ENCODE results near the gene TMPRSS11D.
A peak's percentile ranks its signal among the peaks of the same experiment; 100 is the strongest.

Gene TMPRSS11D

DNA sequence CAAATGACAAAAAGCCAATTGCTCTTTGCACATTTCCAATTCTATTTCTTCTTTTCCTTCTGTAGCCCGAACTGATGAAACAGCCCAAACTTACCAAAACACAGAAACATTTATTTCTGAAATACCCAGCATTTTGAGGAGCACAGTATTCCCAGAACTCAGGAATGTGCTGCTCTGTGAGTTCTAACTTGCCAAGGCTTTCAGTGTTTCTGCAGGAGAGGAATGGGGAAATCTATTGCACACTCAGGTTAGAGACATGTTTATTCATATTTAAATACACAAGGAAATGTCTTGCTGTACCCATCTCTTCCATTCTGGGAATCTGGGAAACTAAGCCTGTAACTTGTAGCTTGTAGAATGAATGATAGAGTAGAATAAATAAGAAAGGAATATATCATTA lies 10.7 kb downstream of the TMPRSS11D start:
- TF ChIP-seq PAX5 (IDR thresholded peaks at IDR 0.05; ENCODE audit: insufficient read depth, low read length, severe bottlenecking) (no peak), POLR2AphosphoS5 (IDR thresholded peaks at IDR 0.05; ENCODE audit: low read depth, low read length) (no peak), POLR2A (IDR thresholded peaks at IDR 0.05; ENCODE audit: low read depth, low read length) (no peak), POU2F2 (IDR thresholded peaks at IDR 0.05; ENCODE audit: low read depth, low read length) (no peak), TAF1 (IDR thresholded peaks at IDR 0.05; ENCODE audit: low read depth, low read length) (no peak), SPI1 (IDR thresholded peaks at IDR 0.05; ENCODE audit: low read depth, low read length) (no peak)
- FAIRE-seq, result no peak
- no peak for DNase-seq (ENCODE audit: insufficient read length, low spot score)

GRCh38 chr4:67871867-67872266 lies 11.9 kb downstream of the TMPRSS11D start:
- FAIRE-seq (no peak), DNase-seq (ENCODE audit: insufficient read length, low spot score) (peak; percentile 7)
- TF ChIP-seq TAF1 (IDR thresholded peaks at IDR 0.05; ENCODE audit: low read depth, low read length), result no peak
- no peak for TF ChIP-seq POLR2A (IDR thresholded peaks at IDR 0.05; ENCODE audit: low read depth, low read length)
- TF ChIP-seq POLR2AphosphoS5 (IDR thresholded peaks at IDR 0.05; ENCODE audit: low read depth, low read length), result no peak
- no peak for TF ChIP-seq SPI1 (IDR thresholded peaks at IDR 0.05; ENCODE audit: low read depth, low read length)
- TF ChIP-seq POU2F2 (IDR thresholded peaks at IDR 0.05; ENCODE audit: low read depth, low read length), result no peak
- TF ChIP-seq PAX5 (IDR thresholded peaks at IDR 0.05; ENCODE audit: insufficient read depth, low read length, severe bottlenecking), result no peak

GRCh38 chr4:67869580-67870190 lies 14.1 kb downstream of the TMPRSS11D start:
- TF ChIP-seq TAF1 (IDR thresholded peaks at IDR 0.05; ENCODE audit: low read depth, low read length) (no peak), POLR2AphosphoS5 (IDR thresholded peaks at IDR 0.05; ENCODE audit: low read depth, low read length) (no peak), POLR2A (IDR thresholded peaks at IDR 0.05; ENCODE audit: low read depth, low read length) (no peak), PAX5 (IDR thresholded peaks at IDR 0.05; ENCODE audit: insufficient read depth, low read length, severe bottlenecking) (no peak), POU2F2 (IDR thresholded peaks at IDR 0.05; ENCODE audit: low read depth, low read length) (no peak), SPI1 (IDR thresholded peaks at IDR 0.05; ENCODE audit: low read depth, low read length) (no peak)
- FAIRE-seq, result no peak
- no peak for DNase-seq (ENCODE audit: insufficient read length, low spot score)

GRCh38 chr4:67861513-67861912 lies 22.3 kb downstream of the TMPRSS11D start:
- no peak for DNase-seq (ENCODE audit: insufficient read length, low spot score)
- TF ChIP-seq TAF1 (IDR thresholded peaks at IDR 0.05; ENCODE audit: low read depth, low read length) (no peak), POU2F2 (IDR thresholded peaks at IDR 0.05; ENCODE audit: low read depth, low read length) (no peak), POLR2AphosphoS5 (IDR thresholded peaks at IDR 0.05; ENCODE audit: low read depth, low read length) (no peak), POLR2A (IDR thresholded peaks at IDR 0.05; ENCODE audit: low read depth, low read length) (no peak)
- no peak for FAIRE-seq

DNA sequence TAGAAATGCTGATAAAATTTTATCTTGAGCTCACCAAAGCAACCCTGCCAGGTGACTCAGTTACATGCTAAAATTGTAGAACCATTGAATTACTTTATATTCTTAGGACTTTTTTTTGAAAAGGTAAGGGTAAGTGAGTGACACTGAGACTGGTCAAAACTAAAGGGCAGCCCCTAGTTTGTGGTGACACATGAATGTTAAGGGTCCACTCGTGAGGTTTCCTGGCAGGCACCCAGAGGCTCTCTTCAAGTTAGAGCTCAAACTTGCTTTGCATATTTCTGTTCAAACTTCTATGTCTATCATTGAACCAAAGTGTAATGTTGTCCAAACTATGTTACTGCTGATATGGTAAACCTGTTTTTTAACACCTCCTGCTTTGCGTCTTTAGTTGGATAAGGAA lies 30.5 kb downstream of the TMPRSS11D start:
- no peak for DNase-seq (ENCODE audit: insufficient read length, low spot score)
- FAIRE-seq, result no peak
- no peak for TF ChIP-seq POLR2A (IDR thresholded peaks at IDR 0.05; ENCODE audit: low read depth, low read length)
- no peak for TF ChIP-seq POLR2AphosphoS5 (IDR thresholded peaks at IDR 0.05; ENCODE audit: low read depth, low read length)
- no peak for TF ChIP-seq POU2F2 (IDR thresholded peaks at IDR 0.05; ENCODE audit: low read depth, low read length)
- no peak for TF ChIP-seq PAX5 (IDR thresholded peaks at IDR 0.05; ENCODE audit: insufficient read depth, low read length, severe bottlenecking)
- no peak for TF ChIP-seq TAF1 (IDR thresholded peaks at IDR 0.05; ENCODE audit: low read depth, low read length)
- TF ChIP-seq SPI1 (IDR thresholded peaks at IDR 0.05; ENCODE audit: low read depth, low read length), result no peak

GRCh38 chr4:67820903-67821302 lies 62.9 kb downstream of the TMPRSS11D start:
- FAIRE-seq (no peak), DNase-seq (ENCODE audit: insufficient read length, low spot score) (no peak)

DNA sequence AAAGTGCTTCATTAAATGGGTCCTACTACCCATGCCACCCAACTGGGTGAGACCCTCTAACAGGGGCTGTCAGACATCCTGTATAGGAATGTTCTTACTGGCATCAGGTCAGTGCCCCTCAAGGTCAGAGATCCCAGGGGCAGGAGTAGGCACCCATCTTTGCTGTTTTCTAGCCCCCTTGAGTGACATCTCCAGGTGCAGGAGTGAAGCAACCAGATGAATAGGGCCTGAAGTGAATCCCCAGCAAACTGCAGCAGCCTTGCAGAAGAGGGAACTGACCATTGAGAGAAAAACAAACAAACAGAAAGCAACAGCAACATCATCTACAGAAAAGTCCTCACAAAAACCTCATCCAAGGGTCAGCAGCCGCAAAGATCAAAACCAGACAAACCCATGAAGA lies 73.8 kb downstream of the TMPRSS11D start:
- TF ChIP-seq SPI1 (IDR thresholded peaks at IDR 0.05; ENCODE audit: low read depth, low read length), result no peak
- no peak for TF ChIP-seq TAF1 (IDR thresholded peaks at IDR 0.05; ENCODE audit: low read depth, low read length)
- no peak for TF ChIP-seq POU2F2 (IDR thresholded peaks at IDR 0.05; ENCODE audit: low read depth, low read length)
- TF ChIP-seq PAX5 (IDR thresholded peaks at IDR 0.05; ENCODE audit: insufficient read depth, low read length, severe bottlenecking), result no peak
- no peak for TF ChIP-seq POLR2A (IDR thresholded peaks at IDR 0.05; ENCODE audit: low read depth, low read length)
- no peak for DNase-seq (ENCODE audit: insufficient read length, low spot score)
- FAIRE-seq, result no peak

More at GRCh38 chr4:67820903-67821302, 62.9 kb downstream of the TMPRSS11D start:
- TF ChIP-seq POLR2A (IDR thresholded peaks at IDR 0.05; ENCODE audit: low read depth, low read length), result no peak
- no peak for TF ChIP-seq POLR2AphosphoS5 (IDR thresholded peaks at IDR 0.05; ENCODE audit: low read depth, low read length)
- TF ChIP-seq POU2F2 (IDR thresholded peaks at IDR 0.05; ENCODE audit: low read depth, low read length), result no peak
- TF ChIP-seq TAF1 (IDR thresholded peaks at IDR 0.05; ENCODE audit: low read depth, low read length), result no peak
- TF ChIP-seq PAX5 (IDR thresholded peaks at IDR 0.05; ENCODE audit: insufficient read depth, low read length, severe bottlenecking), result no peak
- no peak for TF ChIP-seq SPI1 (IDR thresholded peaks at IDR 0.05; ENCODE audit: low read depth, low read length)

DNA sequence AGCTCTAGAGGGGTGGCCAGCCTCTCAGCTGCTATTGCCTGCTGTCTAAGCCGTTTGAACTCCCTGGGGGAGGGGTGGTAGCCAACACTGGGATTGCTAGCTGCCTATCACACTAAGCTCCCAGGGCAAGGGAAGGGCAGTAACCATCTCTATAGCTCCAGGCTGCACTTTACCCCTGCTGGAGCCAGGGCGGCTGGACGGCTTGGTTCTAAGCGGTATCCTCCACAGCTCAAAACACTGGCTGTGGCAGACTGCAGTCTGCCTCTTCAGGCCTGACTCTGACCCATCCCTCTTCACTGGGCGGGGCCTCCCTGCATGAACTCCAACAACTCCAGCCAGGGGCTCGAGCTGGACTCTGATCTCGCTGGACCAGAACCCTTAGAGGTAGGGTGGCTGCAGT lies 74.3 kb downstream of the TMPRSS11D start:
- DNase-seq (ENCODE audit: insufficient read length, low spot score) (no peak), FAIRE-seq (no peak)
- TF ChIP-seq POLR2AphosphoS5 (IDR thresholded peaks at IDR 0.05; ENCODE audit: low read depth, low read length) (no peak), SPI1 (IDR thresholded peaks at IDR 0.05; ENCODE audit: low read depth, low read length) (no peak), POLR2A (IDR thresholded peaks at IDR 0.05; ENCODE audit: low read depth, low read length) (no peak), PAX5 (IDR thresholded peaks at IDR 0.05; ENCODE audit: insufficient read depth, low read length, severe bottlenecking) (no peak), TAF1 (IDR thresholded peaks at IDR 0.05; ENCODE audit: low read depth, low read length) (no peak), POU2F2 (IDR thresholded peaks at IDR 0.05; ENCODE audit: low read depth, low read length) (no peak)

DNA sequence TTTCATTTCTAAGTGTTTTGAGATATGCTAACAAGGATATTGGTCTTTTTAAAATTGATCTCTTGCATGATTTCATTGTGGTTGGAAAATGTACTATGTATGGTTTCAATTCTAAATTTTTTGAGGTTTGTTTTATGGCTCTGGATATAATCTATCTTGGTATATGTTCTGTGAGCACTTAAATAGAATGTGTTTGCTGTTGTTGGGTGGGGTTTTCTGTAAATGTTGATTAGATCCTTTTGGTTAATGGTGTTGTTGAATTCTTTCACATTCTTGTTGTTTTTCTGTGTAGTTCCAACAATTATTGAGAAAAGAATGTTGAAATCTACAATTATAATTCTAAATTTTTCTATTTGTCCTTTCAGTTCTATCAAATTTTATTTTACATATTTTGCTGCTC lies 87.0 kb downstream of the TMPRSS11D start:
- no peak for FAIRE-seq
- TF ChIP-seq POLR2A (IDR thresholded peaks at IDR 0.05; ENCODE audit: low read depth, low read length), result no peak
- no peak for TF ChIP-seq SPI1 (IDR thresholded peaks at IDR 0.05; ENCODE audit: low read depth, low read length)
- no peak for TF ChIP-seq TAF1 (IDR thresholded peaks at IDR 0.05; ENCODE audit: low read depth, low read length)
- no peak for TF ChIP-seq POU2F2 (IDR thresholded peaks at IDR 0.05; ENCODE audit: low read depth, low read length)
- no peak for TF ChIP-seq POLR2AphosphoS5 (IDR thresholded peaks at IDR 0.05; ENCODE audit: low read depth, low read length)
- no peak for TF ChIP-seq PAX5 (IDR thresholded peaks at IDR 0.05; ENCODE audit: insufficient read depth, low read length, severe bottlenecking)
- DNase-seq (ENCODE audit: insufficient read length, low spot score), result no peak

- TF ChIP-seq SPI1 (IDR thresholded peaks at IDR 0.05; ENCODE audit: low read depth, low read length), result no peak
- no peak for TF ChIP-seq POU2F2 (IDR thresholded peaks at IDR 0.05; ENCODE audit: low read depth, low read length)
- TF ChIP-seq TAF1 (IDR thresholded peaks at IDR 0.05; ENCODE audit: low read depth, low read length), result no peak
- TF ChIP-seq PAX5 (IDR thresholded peaks at IDR 0.05; ENCODE audit: insufficient read depth, low read length, severe bottlenecking), result no peak
- FAIRE-seq (no peak), DNase-seq (ENCODE audit: insufficient read length, low spot score) (no peak)
These were observed 93.1 kb downstream of the TMPRSS11D start for GRCh38 chr4:67790721-67791120.

Data from GM12891 (cell line).